CD4-positive, alpha-beta T cell treated with Interleukin-4 for 4 hours (primary cell): ENCODE data around the gene ADCY1.

Source experiments
- DNase-seq: peaks from one replicate; pipeline ENCODE4 v3.0.0-alpha.2; 2020

Gene ADCY1

GRCh38 chr7:45625714-45626440 is 51.7 kb downstream of the ADCY1 start:
- DNase-seq: no peak

- no peak for DNase-seq
These were observed 52.6 kb downstream of the ADCY1 start for GRCh38 chr7:45626441-45627430.

GRCh38 chr7:45627691-45628456 is 53.7 kb downstream of the ADCY1 start:
- DNase-seq: no peak

GRCh38 chr7:45631569-45631968 is 57.4 kb downstream of the ADCY1 start:
- no peak for DNase-seq

- DNase-seq: no peak
These were observed 62.6 kb downstream of the ADCY1 start for GRCh38 chr7:45636733-45637132.

- no peak for DNase-seq
These were observed 64.7 kb downstream of the ADCY1 start for GRCh38 chr7:45638916-45639315.

GRCh38 chr7:45642044-45642443 is 67.9 kb downstream of the ADCY1 start:
- DNase-seq: no peak

GRCh38 chr7:45643630-45644029 is 69.5 kb downstream of the ADCY1 start:
- no peak for DNase-seq

- no peak for DNase-seq
These were observed 70.1 kb downstream of the ADCY1 start for GRCh38 chr7:45644237-45644636.

GRCh38 chr7:45645141-45645969 is 71.2 kb downstream of the ADCY1 start:
- DNase-seq: no peak

GRCh38 chr7:45646207-45646821 is 72.1 kb downstream of the ADCY1 start:
- DNase-seq: no peak

GRCh38 chr7:45646996-45647825 is 73.0 kb downstream of the ADCY1 start:
- DNase-seq: no peak

GRCh38 chr7:45647967-45648670 is 74.0 kb downstream of the ADCY1 start:
- DNase-seq: no peak

- DNase-seq: no peak
These were observed 74.5 kb downstream of the ADCY1 start for GRCh38 chr7:45648671-45648995.

- DNase-seq: no peak
These were observed 75.6 kb downstream of the ADCY1 start for GRCh38 chr7:45649560-45650346.

- no peak for DNase-seq
These were observed 76.5 kb downstream of the ADCY1 start for GRCh38 chr7:45650404-45651394.

GRCh38 chr7:45651540-45651939 is 77.4 kb downstream of the ADCY1 start:
- no peak for DNase-seq

GRCh38 chr7:45652630-45653029 is 78.5 kb downstream of the ADCY1 start:
- no peak for DNase-seq
